ENCODE measurements around the gene CCDC80.

CCDC80 gene

GRCh38 chr3:112638327-112639020 is 2.5 kb downstream of the CCDC80 start:
- peak overlapping the region; percentile 74 for H3K4me3 ChIP-seq (ENCODE audit: low read depth, low read length)
- DNase-seq (ENCODE audit: low read depth): no peak

- H3K4me3 ChIP-seq (ENCODE audit: low read depth, low read length): peak overlapping the region; percentile 74
- no peak for DNase-seq (ENCODE audit: low read depth)
Measured at GRCh38 chr3:112637700-112638099, 3.2 kb downstream of the CCDC80 start.

GRCh38 chr3:112635674-112636073 is 5.3 kb downstream of the CCDC80 start:
- peak; percentile 66 for DNase-seq (ENCODE audit: low read depth)
- peak overlapping the region; percentile 74 for H3K4me3 ChIP-seq (ENCODE audit: low read depth, low read length)

GRCh38 chr3:112634786-112635541 is 6.0 kb downstream of the CCDC80 start:
- H3K4me3 ChIP-seq (ENCODE audit: low read depth, low read length): peak overlapping the region; percentile 74
- no peak for DNase-seq (ENCODE audit: low read depth)

GRCh38 chr3:112633757-112634156 is 7.2 kb downstream of the CCDC80 start:
- H3K4me3 ChIP-seq (ENCODE audit: low read depth, low read length): peak overlapping the region; percentile 74
- DNase-seq (ENCODE audit: low read depth): no peak

- H3K4me3 ChIP-seq (ENCODE audit: low read depth, low read length): peak overlapping the region; percentile 74
- DNase-seq (ENCODE audit: low read depth): no peak
Measured at GRCh38 chr3:112633191-112633590, 7.8 kb downstream of the CCDC80 start.

- H3K4me3 ChIP-seq (ENCODE audit: low read depth, low read length): peak overlapping the region; percentile 74
- no peak for DNase-seq (ENCODE audit: low read depth)
Measured at GRCh38 chr3:112632596-112632995, 8.3 kb downstream of the CCDC80 start.

GRCh38 chr3:112631257-112631656 is 9.7 kb downstream of the CCDC80 start:
- no peak overlapping the region for H3K4me3 ChIP-seq (ENCODE audit: low read depth, low read length)
- no peak for DNase-seq (ENCODE audit: low read depth)

GRCh38 chr3:112629425-112629824 is 11.5 kb downstream of the CCDC80 start:
- DNase-seq (ENCODE audit: low read depth): peak; percentile 80
- H3K4me3 ChIP-seq (ENCODE audit: low read depth, low read length): no peak overlapping the region

- DNase-seq (ENCODE audit: low read depth): no peak
Measured at GRCh38 chr3:112627919-112628466, 12.9 kb downstream of the CCDC80 start.

GRCh38 chr3:112627419-112627818 is 13.5 kb downstream of the CCDC80 start:
- H3K4me3 ChIP-seq (ENCODE audit: low read depth, low read length): no peak overlapping the region
- DNase-seq (ENCODE audit: low read depth): no peak

More at GRCh38 chr3:112627919-112628466, 12.9 kb downstream of the CCDC80 start:
- no peak overlapping the region for H3K4me3 ChIP-seq (ENCODE audit: low read depth, low read length)

- H3K4me3 ChIP-seq (ENCODE audit: low read depth, low read length): no peak overlapping the region
- no peak for DNase-seq (ENCODE audit: low read depth)
Measured at GRCh38 chr3:112623717-112624116, 17.2 kb downstream of the CCDC80 start.

- no peak for DNase-seq (ENCODE audit: low read depth)
- no peak overlapping the region for H3K4me3 ChIP-seq (ENCODE audit: low read depth, low read length)
Measured at GRCh38 chr3:112623213-112623612, 17.7 kb downstream of the CCDC80 start.

- no peak overlapping the region for H3K4me3 ChIP-seq (ENCODE audit: low read depth, low read length)
- DNase-seq (ENCODE audit: low read depth): no peak
Measured at GRCh38 chr3:112619295-112619694, 21.6 kb downstream of the CCDC80 start.

GRCh38 chr3:112617285-112617684 is 23.7 kb downstream of the CCDC80 start:
- H3K4me3 ChIP-seq (ENCODE audit: low read depth, low read length): no peak overlapping the region
- no peak for DNase-seq (ENCODE audit: low read depth)

- no peak for DNase-seq (ENCODE audit: low read depth)
- H3K4me3 ChIP-seq (ENCODE audit: low read depth, low read length): no peak overlapping the region
Measured at GRCh38 chr3:112615989-112616731, 24.8 kb downstream of the CCDC80 start.

GRCh38 chr3:112611752-112612515 is 29.0 kb downstream of the CCDC80 start:
- H3K4me3 ChIP-seq (ENCODE audit: low read depth, low read length): no peak overlapping the region
- no peak for DNase-seq (ENCODE audit: low read depth)

- H3K4me3 ChIP-seq (ENCODE audit: low read depth, low read length): no peak overlapping the region
- no peak for DNase-seq (ENCODE audit: low read depth)
Measured at GRCh38 chr3:112610121-112610520, 30.8 kb downstream of the CCDC80 start.

GRCh38 chr3:112607863-112608262 is 33.1 kb downstream of the CCDC80 start:
- H3K4me3 ChIP-seq (ENCODE audit: low read depth, low read length): no peak overlapping the region
- no peak for DNase-seq (ENCODE audit: low read depth)
